Cardiac muscle cell (in vitro differentiated cells and primary cell): ENCODE data around the gene FAM124B. TPM values are rescaled to one million over a fixed set of nuclear protein-coding genes. Genes with fewer than 3 reads are reported as not detected.

Experiments used
- DNase-seq, 2 donors: peaks; one replicate each; pipeline versions ENCODE4 v3.0.0 to v3.0.0-alpha.2; 2010 to 2017; ENCODE audit warnings: low read depth in 1 of 2, low spot score in 1 of 2
- H3K27ac ChIP-seq: fragments of 200-600 bp; sonication (generic); 2 replicates; pipeline ENCODE4 v1.5.1; 2016
- H3K27me3 ChIP-seq: fragments of 200-600 bp; sonication (generic); 2 replicates; pipeline ENCODE4 v1.6.0; 2016; ENCODE audit warnings: control low read depth
- H3K36me3 ChIP-seq: fragments of 200-600 bp; sonication (generic); 2 replicates; pipeline ENCODE4 v1.5.1; 2016; ENCODE audit warnings: control low read depth
- H3K4me1 ChIP-seq: fragments of 200-600 bp; sonication (generic); 2 replicates; pipeline ENCODE4 v1.8.1; 2017; ENCODE audit warnings: low read depth, mild to moderate bottlenecking, mixed run types
- H3K4me3 ChIP-seq: fragments of 200-600 bp; sonication (generic); 2 replicates; pipeline ENCODE4 v1.5.1; 2016; ENCODE audit warnings: mild to moderate bottlenecking
- H3K9me3 ChIP-seq: fragments of 200-600 bp; sonication (generic); 2 replicates; pipeline ENCODE4 v1.5.1; 2017; ENCODE audit warnings: low read depth, mild to moderate bottlenecking, control low read depth
- CTCF ChIP-seq: IDR thresholded peaks from 2 replicates; pipeline ENCODE4 v1.5.1; 2012; ENCODE audit warnings: low read depth, mild to moderate bottlenecking, low read length
- polyA plus RNA-seq: library from polyadenylated mRNA; unstranded; fragments of >200 nt; fragmentation: Nextera tagmentation; extraction: Ambion mirVana; gene quantifications from 2 replicates; pipeline ENCODE4 v1.2.1, GENCODE V29; 2016
- total RNA-seq: library from RNA; depleted of rRNA; stranded (reverse); fragments of >200 nt; gene quantifications from 2 replicates; pipeline ENCODE4 v1.2.3, GENCODE V29; 2016

Gene FAM124B
- total and polyA plus RNA-seq, 2 experiments from 2014 or later: 0.17 to 0.30 TPM

GRCh38 chr2:224433442-224433841 lies 31.5 kb upstream of the FAM124B start:
- no peak for DNase-seq
- H3K27ac ChIP-seq: no peak overlapping the region

GRCh38 chr2:224432003-224432579 lies 30.2 kb upstream of the FAM124B start:
- TF ChIP-seq CTCF: no peak
- Histone ChIP-seq H3K36me3 (no peaks in the 10 kb centered on the region), H3K9me3 (no peaks in the 10 kb centered on the region), H3K27ac (no peak overlapping the region), H3K4me3 (no peak overlapping the region), H3K27me3 (no peaks in the 10 kb centered on the region), H3K4me1 (no peaks in the 10 kb centered on the region)
- DNase-seq: no peak

More at GRCh38 chr2:224433442-224433841, 31.5 kb upstream of the FAM124B start:
- Histone ChIP-seq H3K9me3 (no peaks in the 10 kb centered on the region), H3K27me3 (no peaks in the 10 kb centered on the region), H3K4me3 (no peak overlapping the region), H3K4me1 (no peaks in the 10 kb centered on the region), H3K36me3 (no peaks in the 10 kb centered on the region)
- no peak for TF ChIP-seq CTCF

GRCh38 chr2:224429441-224429810 lies 27.5 kb upstream of the FAM124B start:
- H3K4me1 ChIP-seq: no peaks in the 10 kb centered on the region
- no peak for TF ChIP-seq CTCF
- no peak overlapping the region for H3K4me3 ChIP-seq
- H3K36me3 ChIP-seq: no peaks in the 10 kb centered on the region
- no peaks in the 10 kb centered on the region for H3K27me3 ChIP-seq
- no peaks in the 10 kb centered on the region for H3K9me3 ChIP-seq
- no peak overlapping the region for H3K27ac ChIP-seq
- DNase-seq: no peak

GRCh38 chr2:224428787-224429440 lies 27.0 kb upstream of the FAM124B start:
- H3K9me3 ChIP-seq: no peaks in the 10 kb centered on the region
- no peaks in the 10 kb centered on the region for H3K27me3 ChIP-seq
- no peak overlapping the region for H3K4me3 ChIP-seq
- no peak overlapping the region for H3K27ac ChIP-seq
- no peak for TF ChIP-seq CTCF
- H3K36me3 ChIP-seq: no peaks in the 10 kb centered on the region
- DNase-seq: peak in 1 of 2 donors; percentile 2
- H3K4me1 ChIP-seq: no peaks in the 10 kb centered on the region

GRCh38 chr2:224427471-224427870 lies 25.6 kb upstream of the FAM124B start:
- no peak for DNase-seq
- TF ChIP-seq CTCF: no peak

More at GRCh38 chr2:224427471-224427870, 25.6 kb upstream of the FAM124B start:
- Histone ChIP-seq H3K4me3 (no peak overlapping the region), H3K27ac (no peak overlapping the region), H3K36me3 (no peaks in the 10 kb centered on the region), H3K9me3 (no peaks in the 10 kb centered on the region), H3K4me1 (no peaks in the 10 kb centered on the region), H3K27me3 (no peaks in the 10 kb centered on the region)
